ENCODE measurements around the gene CCDC85C.

Gene CCDC85C

GRCh38 chr14:99571303-99571986 lies 32.6 kb downstream of the CCDC85C start:
- no peak for DNase-seq

GRCh38 chr14:99570544-99571302 lies 33.3 kb downstream of the CCDC85C start:
- DNase-seq = peak; percentile 62

GRCh38 chr14:99569725-99570543 lies 34.1 kb downstream of the CCDC85C start:
- DNase-seq = no peak

- peak; percentile 59 for DNase-seq
These were observed 35.1 kb downstream of the CCDC85C start for GRCh38 chr14:99568567-99569560.

GRCh38 chr14:99566390-99567354 lies 37.3 kb downstream of the CCDC85C start:
- DNase-seq = no peak

GRCh38 chr14:99566009-99566389 lies 38.0 kb downstream of the CCDC85C start:
- DNase-seq = no peak

- no peak for DNase-seq
These were observed 38.6 kb downstream of the CCDC85C start for GRCh38 chr14:99565383-99565782.

- peak; percentile 90 for DNase-seq
These were observed 39.1 kb downstream of the CCDC85C start for GRCh38 chr14:99564926-99565259.

- DNase-seq = no peak
These were observed 39.6 kb downstream of the CCDC85C start for GRCh38 chr14:99564256-99564925.

- no peak for DNase-seq
These were observed 40.3 kb downstream of the CCDC85C start for GRCh38 chr14:99563749-99564129.

GRCh38 chr14:99562856-99563748 lies 40.9 kb downstream of the CCDC85C start:
- DNase-seq = peak; percentile 92

GRCh38 chr14:99561864-99562263 lies 42.1 kb downstream of the CCDC85C start:
- no peak for DNase-seq

GRCh38 chr14:99560922-99561683 lies 42.9 kb downstream of the CCDC85C start:
- DNase-seq = no peak

GRCh38 chr14:99560403-99560802 lies 43.6 kb downstream of the CCDC85C start:
- DNase-seq = no peak

GRCh38 chr14:99559286-99559990 lies 44.6 kb downstream of the CCDC85C start:
- no peak for DNase-seq

GRCh38 chr14:99556134-99556791 lies 47.7 kb downstream of the CCDC85C start:
- no peak for DNase-seq

GRCh38 chr14:99554757-99555531 lies 49.1 kb downstream of the CCDC85C start:
- DNase-seq = no peak

Data from eye (tissue), 1 donor.